BLaER1 treated with 17β-estradiol and CSF1 and Interleukin-3, amounts not matched to agents 10 nM and 100 nM (cell line): ENCODE data around the gene JAKMIP2.

ENCODE experiments used
- H3K27ac ChIP-seq, 11 experiments: shearing (Covaris generic); formaldehyde crosslinking; 2 replicates each; pipeline ENCODE4 v1.8.1; 2022
- H3K27me3 ChIP-seq, 11 experiments: shearing (Covaris generic); formaldehyde crosslinking; 2 replicates each; pipeline ENCODE4 v1.8.1; 2022
- H3K36me3 ChIP-seq, 11 experiments: shearing (Covaris generic); formaldehyde crosslinking; 2 replicates each; pipeline ENCODE4 v1.8.1; 2022
- H3K4me1 ChIP-seq, 10 experiments: shearing (Covaris generic); formaldehyde crosslinking; 2 replicates each; pipeline ENCODE4 v1.8.1; 2022
- H3K4me2 ChIP-seq, 11 experiments: shearing (Covaris generic); formaldehyde crosslinking; 2 replicates each; pipeline ENCODE4 v1.8.1; 2022
- H3K4me3 ChIP-seq, 10 experiments: shearing (Covaris generic); formaldehyde crosslinking; 2 replicates each; pipeline ENCODE4 v1.8.1; 2022
- H3K9ac ChIP-seq, 11 experiments: shearing (Covaris generic); formaldehyde crosslinking; 2 replicates each; pipeline ENCODE4 v1.8.1; 2022
- H3K9me3 ChIP-seq, 11 experiments: shearing (Covaris generic); formaldehyde crosslinking; replicated peaks in 1 of 11; 2 replicates each; pipeline ENCODE4 v1.8.1; 2022
- H4K20me1 ChIP-seq, 11 experiments: shearing (Covaris generic); formaldehyde crosslinking; 2 replicates each; pipeline ENCODE4 v1.8.1; 2022
- Cebpa-rat ChIP-seq, 11 experiments: shearing (Covaris generic); IDR thresholded peaks; 2 replicates each; pipeline ENCODE4 v1.8.1; 2022

The JAKMIP2 gene

GRCh38 chr5:147713550-147714295, 68.8 kb downstream of the JAKMIP2 start:
- peaks cover 0 to 6% (median 0%) of the 10 kb centered on the region in 11 experiments; a peak in 1 of 22 replicates for H3K9me3 ChIP-seq
- H3K4me3 ChIP-seq, result peak overlapping the region in 2 of 10 experiments; percentile 9 to 27; a peak in 2 of 20 replicates
- H4K20me1 ChIP-seq, result peaks cover 0 to 61% (median 0%) of the 10 kb centered on the region in 11 experiments; a peak in 5 of 22 replicates
- peaks cover 8 to 39% (median 19%) of the 10 kb centered on the region in 10 experiments; a peak in 18 of 20 replicates for H3K4me1 ChIP-seq
- peaks cover 0 to 31% (median 0%) of the 10 kb centered on the region in 11 experiments; a peak in 7 of 22 replicates for H3K36me3 ChIP-seq
- TF ChIP-seq Cebpa-rat (IDR thresholded peaks at IDR 0.05), result no peak
- no peaks in the 10 kb centered on the region for H3K27me3 ChIP-seq
- peak overlapping the region in 6 of 11 experiments; percentile 47 to 77 (median 63); a peak in 11 of 22 replicates for H3K27ac ChIP-seq
- H3K4me2 ChIP-seq, result peak overlapping the region in 10 of 11 experiments; percentile 6 to 92 (median 51); a peak in 17 of 22 replicates
- peak overlapping the region in 3 of 11 experiments; percentile 9 to 73 (median 20); a peak in 3 of 22 replicates for H3K9ac ChIP-seq

- Histone ChIP-seq H3K4me1 (peaks cover 8 to 39% (median 19%) of the 10 kb centered on the region in 10 experiments; a peak in 18 of 20 replicates), H3K27ac (peak overlapping the region in 10 of 11 experiments; percentile 20 to 77 (median 54); a peak in 18 of 22 replicates), H3K9ac (peak overlapping the region in 2 of 11 experiments; percentile 22 to 73; a peak in 4 of 22 replicates), H3K4me3 (peak overlapping the region in 2 of 10 experiments; percentile 9 to 27; a peak in 3 of 20 replicates), H3K36me3 (peaks cover 0 to 43% (median 0%) of the 10 kb centered on the region in 11 experiments; a peak in 8 of 22 replicates), H4K20me1 (peaks cover 0 to 72% (median 0%) of the 10 kb centered on the region in 11 experiments; a peak in 6 of 22 replicates), H3K27me3 (no peaks in the 10 kb centered on the region), H3K4me2 (peak overlapping the region; percentile 28 to 92 (median 50)), H3K9me3 (peaks cover 0 to 6% (median 0%) of the 10 kb centered on the region in 11 experiments; a peak in 1 of 22 replicates)
- no peak for TF ChIP-seq Cebpa-rat (IDR thresholded peaks at IDR 0.05)
These were observed 69.9 kb downstream of the JAKMIP2 start for GRCh38 chr5:147712598-147712997.

GRCh38 chr5:147712019-147712418, 70.5 kb downstream of the JAKMIP2 start:
- peaks cover 8 to 43% (median 19%) of the 10 kb centered on the region in 10 experiments; a peak in 18 of 20 replicates for H3K4me1 ChIP-seq
- H4K20me1 ChIP-seq, result peaks cover 0 to 78% (median 0%) of the 10 kb centered on the region in 11 experiments; a peak in 6 of 22 replicates
- H3K27me3 ChIP-seq, result no peaks in the 10 kb centered on the region
- H3K4me3 ChIP-seq, result no peak overlapping the region
- TF ChIP-seq Cebpa-rat (IDR thresholded peaks at IDR 0.05), result no peak
- peak overlapping the region in 8 of 11 experiments; percentile 17 to 77 (median 61); a peak in 11 of 22 replicates for H3K27ac ChIP-seq
- peaks cover 0 to 6% (median 0%) of the 10 kb centered on the region in 11 experiments; a peak in 1 of 22 replicates for H3K9me3 ChIP-seq
- no peak overlapping the region for H3K9ac ChIP-seq
- peak overlapping the region in 7 of 11 experiments; percentile 29 to 92 (median 57); a peak in 10 of 22 replicates for H3K4me2 ChIP-seq
- H3K36me3 ChIP-seq, result peaks cover 0 to 48% (median 0%) of the 10 kb centered on the region in 11 experiments; a peak in 8 of 22 replicates

- Histone ChIP-seq H4K20me1 (peaks cover 0 to 88% (median 0%) of the 10 kb centered on the region in 11 experiments; a peak in 6 of 22 replicates), H3K4me3 (no peak overlapping the region), H3K27me3 (no peaks in the 10 kb centered on the region), H3K9ac (no peak overlapping the region), H3K36me3 (peaks cover 0 to 58% (median 0%) of the 10 kb centered on the region in 11 experiments; a peak in 8 of 22 replicates), H3K27ac (no peak overlapping the region), H3K4me2 (peak overlapping the region in 1 of 11 experiments; percentile 92; a peak in 2 of 22 replicates), H3K9me3 (peaks cover 0 to 6% (median 0%) of the 10 kb centered on the region in 11 experiments; a peak in 1 of 22 replicates), H3K4me1 (peaks cover 8 to 53% (median 19%) of the 10 kb centered on the region in 10 experiments; a peak in 18 of 20 replicates)
- no peak for TF ChIP-seq Cebpa-rat (IDR thresholded peaks at IDR 0.05)
These were observed 71.5 kb downstream of the JAKMIP2 start for GRCh38 chr5:147711019-147711418.

GRCh38 chr5:147708708-147709107, 73.8 kb downstream of the JAKMIP2 start:
- Histone ChIP-seq H3K27me3 (no peaks in the 10 kb centered on the region), H3K4me1 (peaks cover 6 to 65% (median 17%) of the 10 kb centered on the region in 10 experiments; a peak in 18 of 20 replicates), H3K9ac (no peak overlapping the region), H3K4me2 (no peak overlapping the region), H3K36me3 (peaks cover 0 to 81% (median 0%) of the 10 kb centered on the region in 11 experiments; a peak in 8 of 22 replicates), H4K20me1 (peaks cover 0 to 100% (median 0%) of the 10 kb centered on the region in 11 experiments; a peak in 7 of 22 replicates), H3K27ac (no peak overlapping the region), H3K4me3 (no peak overlapping the region), H3K9me3 (peaks cover 0 to 6% (median 0%) of the 10 kb centered on the region in 11 experiments; a peak in 1 of 22 replicates)
- TF ChIP-seq Cebpa-rat (IDR thresholded peaks at IDR 0.05), result no peak

GRCh38 chr5:147704544-147704943, 78.0 kb downstream of the JAKMIP2 start:
- no peak for TF ChIP-seq Cebpa-rat (IDR thresholded peaks at IDR 0.05)
- Histone ChIP-seq H3K27ac (no peak overlapping the region), H3K9me3 (peaks cover 0 to 15% (median 4%) of the 10 kb centered on the region in 11 experiments; a peak in 14 of 22 replicates), H3K9ac (no peak overlapping the region), H3K36me3 (peaks cover 0 to 89% (median 0%) of the 10 kb centered on the region in 11 experiments; a peak in 8 of 22 replicates), H3K4me1 (peaks cover 0 to 67% (median 0%) of the 10 kb centered on the region in 10 experiments; a peak in 7 of 20 replicates), H3K27me3 (no peaks in the 10 kb centered on the region), H3K4me2 (peak overlapping the region in 2 of 11 experiments; percentile 17 to 27; a peak in 2 of 22 replicates), H3K4me3 (no peak overlapping the region), H4K20me1 (peaks cover 0 to 97% (median 0%) of the 10 kb centered on the region in 11 experiments; a peak in 7 of 22 replicates)

GRCh38 chr5:147701468-147701867, 81.1 kb downstream of the JAKMIP2 start:
- no peak overlapping the region for H3K27ac ChIP-seq
- peaks cover 29 to 46% (median 34%) of the 10 kb centered on the region in 11 experiments for H3K9me3 ChIP-seq
- no peak for TF ChIP-seq Cebpa-rat (IDR thresholded peaks at IDR 0.05)

GRCh38 chr5:147699496-147700088, 82.9 kb downstream of the JAKMIP2 start:
- TF ChIP-seq Cebpa-rat (IDR thresholded peaks at IDR 0.05), result no peak
- H3K27ac ChIP-seq, result no peak overlapping the region

More at GRCh38 chr5:147701468-147701867, 81.1 kb downstream of the JAKMIP2 start:
- Histone ChIP-seq H3K36me3 (peaks cover 16 to 93% (median 23%) of the 10 kb centered on the region in 11 experiments; a peak in 20 of 22 replicates), H4K20me1 (peaks cover 0 to 73% (median 0%) of the 10 kb centered on the region in 11 experiments; a peak in 6 of 22 replicates), H3K9ac (no peak overlapping the region), H3K4me1 (peaks cover 0 to 69% (median 0%) of the 10 kb centered on the region in 10 experiments; a peak in 7 of 20 replicates), H3K4me3 (no peak overlapping the region), H3K27me3 (no peaks in the 10 kb centered on the region), H3K4me2 (0 out of 22 replicates have a peak overlapping the region, but pooled peaks of 1 of the 11 experiments have one; percentile 6)

More at GRCh38 chr5:147699496-147700088, 82.9 kb downstream of the JAKMIP2 start:
- Histone ChIP-seq H3K9me3 (peaks cover 32 to 52% (median 40%) of the 10 kb centered on the region in 11 experiments), H3K4me2 (no peak overlapping the region), H3K9ac (no peak overlapping the region), H4K20me1 (peaks cover 0 to 73% (median 0%) of the 10 kb centered on the region in 11 experiments; a peak in 6 of 22 replicates), H3K4me3 (no peak overlapping the region), H3K27me3 (no peaks in the 10 kb centered on the region), H3K36me3 (peaks cover 16 to 91% (median 24%) of the 10 kb centered on the region in 11 experiments; a peak in 20 of 22 replicates), H3K4me1 (peaks cover 0 to 69% (median 1%) of the 10 kb centered on the region in 10 experiments; a peak in 9 of 20 replicates)
